Endothelial cell of umbilical vein (primary cell): ENCODE measurements around the gene IL25.

ENCODE experiments used
- POLR2A ChIP-seq: IDR thresholded peaks from 2 replicates; pipeline ENCODE4 v1.6.1; 2012; ENCODE audit warnings: low read depth, mild to moderate bottlenecking, control low read depth, low read length
- POLR2AphosphoS5 ChIP-seq: IDR thresholded peaks from 2 replicates; pipeline ENCODE4 v1.6.1; 2012; ENCODE audit warnings: low read depth, mild to moderate bottlenecking, control low read depth, low read length, moderate library complexity; ENCODE audit not compliant: insufficient read depth

DNA sequence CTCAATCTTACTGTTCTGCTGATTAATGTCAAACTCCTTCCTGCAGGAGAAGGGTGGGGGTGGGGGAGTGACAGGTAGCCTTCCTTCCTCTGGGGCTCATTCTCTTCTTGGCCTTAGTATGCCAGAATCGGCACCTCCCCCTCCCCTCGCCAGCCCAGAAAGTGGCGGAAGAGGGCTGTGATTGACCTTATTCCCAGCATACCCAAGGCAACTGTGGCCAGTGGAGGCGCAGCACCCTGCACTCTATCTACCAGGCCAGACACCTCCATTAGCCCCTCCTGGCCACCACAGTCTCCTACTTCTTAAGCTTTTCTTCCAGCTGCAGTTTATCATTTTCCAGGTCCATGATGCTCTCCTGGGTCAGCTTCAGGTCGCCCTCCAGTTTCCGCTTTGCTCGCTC is 20.0 kb downstream of the IL25 start:
- TF ChIP-seq POLR2AphosphoS5 (no peak), POLR2A (no peak)
